HG03159 (cell line): Measurements from ENCODE around the gene ORMDL3.
"Not testable (repeated sequence)": the region's sequence is repeated elsewhere in the genome, so short reads cannot be mapped to it uniquely, and the experiment has no call there.

Experiments
- ATAC-seq: cut with Tn5 transposase; IDR thresholded peaks from one replicate; pipeline ENCODE4 v1.9.1; 2021; ENCODE audit warnings: mild to moderate bottlenecking, moderate library complexity; ENCODE audit not compliant: unreplicated experiment

Gene ORMDL3

DNA sequence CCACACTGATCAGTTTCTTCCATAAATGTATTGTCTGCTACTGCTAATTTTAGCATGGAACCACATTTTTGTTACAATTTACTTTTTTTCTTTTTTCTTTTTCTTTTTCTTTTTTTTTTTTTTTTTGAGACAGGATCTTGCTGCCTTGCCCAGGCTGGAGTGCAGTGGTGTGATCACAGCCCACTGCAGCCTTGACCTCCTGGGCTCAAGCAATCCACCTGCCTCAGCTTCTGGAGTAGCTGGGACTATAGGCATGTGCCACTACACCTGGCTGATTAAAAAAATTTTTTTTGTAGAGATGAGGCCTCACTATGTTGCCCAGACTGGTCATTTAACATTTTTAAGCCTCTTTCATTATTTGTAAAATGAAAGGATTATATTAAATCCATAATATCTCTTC is 40.3 kb downstream of the ORMDL3 start:
- no peak for ATAC-seq

DNA sequence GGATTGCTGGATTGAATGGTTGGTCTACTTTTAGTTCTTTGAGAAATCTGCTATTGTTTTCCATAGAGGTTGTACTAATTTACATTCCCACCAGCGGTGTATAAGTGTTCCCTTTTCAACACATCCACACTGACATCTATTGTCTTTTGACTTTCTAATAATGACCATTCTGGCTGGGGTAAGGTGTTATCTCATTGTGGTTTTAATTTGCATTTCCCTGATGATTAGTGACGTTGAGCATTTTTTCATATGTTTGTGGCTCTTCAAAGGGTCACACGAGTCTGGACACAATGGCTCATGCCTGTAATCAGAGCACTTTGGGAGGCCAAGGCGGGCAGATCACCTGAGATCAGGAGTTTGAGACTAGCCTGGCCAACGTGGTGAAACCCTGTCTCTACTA is 41.3 kb downstream of the ORMDL3 start:
- ATAC-seq, result not testable (repeated sequence)

DNA sequence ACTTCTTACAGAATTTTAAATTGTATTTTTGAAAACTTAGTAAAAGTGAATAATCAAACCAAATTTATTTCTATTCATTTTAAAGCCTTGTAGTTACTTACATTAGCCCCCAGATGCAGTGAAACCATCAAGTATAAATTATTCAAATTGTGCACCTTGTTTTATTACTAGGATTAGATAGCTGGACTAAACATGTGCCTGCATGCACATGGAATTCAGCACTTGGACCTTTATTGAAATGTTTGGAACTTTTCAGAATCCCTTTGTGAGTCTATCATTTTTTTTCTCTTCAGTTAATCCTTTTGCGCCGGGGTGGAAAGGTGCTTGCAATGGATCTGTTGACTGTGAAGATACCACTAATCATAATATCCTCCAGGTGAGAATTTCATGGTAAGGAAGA is 54.6 kb downstream of the ORMDL3 start:
- ATAC-seq, result no peak

DNA sequence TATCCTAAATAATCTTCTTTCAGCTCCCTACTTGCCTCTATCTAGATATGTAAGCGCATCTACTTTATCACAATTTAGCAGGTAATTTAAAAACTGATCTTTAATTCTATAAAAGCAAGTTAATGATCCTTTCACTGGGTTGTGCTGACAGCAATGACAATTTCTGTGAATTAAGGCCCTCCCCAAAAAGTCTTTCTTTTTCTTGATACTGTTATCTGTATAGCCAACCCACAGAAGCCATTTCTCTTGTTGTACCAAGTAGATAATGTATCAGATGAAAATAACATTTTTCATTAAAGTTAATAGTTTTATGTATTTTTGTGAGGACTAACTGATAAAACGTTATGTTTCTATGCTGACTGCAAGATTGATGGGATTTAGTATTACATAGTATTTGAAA is 55.6 kb downstream of the ORMDL3 start:
- no peak for ATAC-seq
